ENCODE measurements around the gene SNRNP200.
A peak's percentile ranks its signal among the peaks of the same experiment; 100 is the strongest.

SNRNP200 gene

GRCh38 chr2:96305091-96305978 lies at the start of gene SNRNP200:
TSS of gene SNRNP200 (minus strand) at chr2:96305546. CDS start at chr2:96305437, 109 bp downstream.
- peak; percentile 34 for DNase-seq (ENCODE audit: low read depth)
- peak within 1 kb of the TSS; percentile 99 for H3K4me3 ChIP-seq (ENCODE audit: low read depth, low read length)

GRCh38 chr2:96354492-96354891 lies 49.1 kb upstream of the SNRNP200 start:
- DNase-seq (ENCODE audit: low read depth) = no peak
- H3K4me3 ChIP-seq (ENCODE audit: low read depth, low read length) = no peak overlapping the region

GRCh38 chr2:96353606-96354101 lies 48.3 kb upstream of the SNRNP200 start:
- DNase-seq (ENCODE audit: low read depth) = no peak
- H3K4me3 ChIP-seq (ENCODE audit: low read depth, low read length) = no peak overlapping the region

GRCh38 chr2:96353032-96353561 lies 47.8 kb upstream of the SNRNP200 start:
- no peak overlapping the region for H3K4me3 ChIP-seq (ENCODE audit: low read depth, low read length)
- DNase-seq (ENCODE audit: low read depth) = no peak

- no peak for DNase-seq (ENCODE audit: low read depth)
Measured at GRCh38 chr2:96347395-96347794, 42.0 kb upstream of the SNRNP200 start.

GRCh38 chr2:96345868-96346462 lies 40.6 kb upstream of the SNRNP200 start:
- H3K4me3 ChIP-seq (ENCODE audit: low read depth, low read length) = no peak overlapping the region
- DNase-seq (ENCODE audit: low read depth) = no peak

More at GRCh38 chr2:96347395-96347794, 42.0 kb upstream of the SNRNP200 start:
- H3K4me3 ChIP-seq (ENCODE audit: low read depth, low read length) = no peak overlapping the region

- DNase-seq (ENCODE audit: low read depth) = no peak
- no peak overlapping the region for H3K4me3 ChIP-seq (ENCODE audit: low read depth, low read length)
Measured at GRCh38 chr2:96345438-96345837, 40.1 kb upstream of the SNRNP200 start.

- DNase-seq (ENCODE audit: low read depth) = no peak
Measured at GRCh38 chr2:96344011-96344410, 38.7 kb upstream of the SNRNP200 start.

GRCh38 chr2:96342085-96342484 lies 36.7 kb upstream of the SNRNP200 start:
- peak; percentile 54 for DNase-seq (ENCODE audit: low read depth)
- H3K4me3 ChIP-seq (ENCODE audit: low read depth, low read length) = no peak overlapping the region

More at GRCh38 chr2:96344011-96344410, 38.7 kb upstream of the SNRNP200 start:
- no peak overlapping the region for H3K4me3 ChIP-seq (ENCODE audit: low read depth, low read length)

- H3K4me3 ChIP-seq (ENCODE audit: low read depth, low read length) = no peak overlapping the region
- DNase-seq (ENCODE audit: low read depth) = no peak
Measured at GRCh38 chr2:96341641-96342040, 36.3 kb upstream of the SNRNP200 start.

GRCh38 chr2:96340493-96341414 lies 35.4 kb upstream of the SNRNP200 start:
- H3K4me3 ChIP-seq (ENCODE audit: low read depth, low read length) = no peak overlapping the region
- no peak for DNase-seq (ENCODE audit: low read depth)

GRCh38 chr2:96336873-96337272 lies 31.5 kb upstream of the SNRNP200 start:
- no peak overlapping the region for H3K4me3 ChIP-seq (ENCODE audit: low read depth, low read length)

GRCh38 chr2:96336104-96336775 lies 30.9 kb upstream of the SNRNP200 start:
- DNase-seq (ENCODE audit: low read depth) = no peak
- peak overlapping the region; percentile 68 for H3K4me3 ChIP-seq (ENCODE audit: low read depth, low read length)

More at GRCh38 chr2:96336873-96337272, 31.5 kb upstream of the SNRNP200 start:
- no peak for DNase-seq (ENCODE audit: low read depth)

- no peak overlapping the region for H3K4me3 ChIP-seq (ENCODE audit: low read depth, low read length)
- no peak for DNase-seq (ENCODE audit: low read depth)
Measured at GRCh38 chr2:96333708-96334107, 28.4 kb upstream of the SNRNP200 start.

- no peak overlapping the region for H3K4me3 ChIP-seq (ENCODE audit: low read depth, low read length)
- DNase-seq (ENCODE audit: low read depth) = peak; percentile 78
Measured at GRCh38 chr2:96330407-96330806, 25.1 kb upstream of the SNRNP200 start.

- DNase-seq (ENCODE audit: low read depth) = no peak
- no peak overlapping the region for H3K4me3 ChIP-seq (ENCODE audit: low read depth, low read length)
Measured at GRCh38 chr2:96329874-96330273, 24.5 kb upstream of the SNRNP200 start.

- H3K4me3 ChIP-seq (ENCODE audit: low read depth, low read length) = no peak overlapping the region
- DNase-seq (ENCODE audit: low read depth) = peak; percentile 70
Measured at GRCh38 chr2:96329456-96329855, 24.1 kb upstream of the SNRNP200 start.

GRCh38 chr2:96326990-96327820 lies 21.9 kb upstream of the SNRNP200 start:
- no peak for DNase-seq (ENCODE audit: low read depth)
- H3K4me3 ChIP-seq (ENCODE audit: low read depth, low read length) = no peak overlapping the region

Data from skeletal muscle cell (primary cell).